ENCODE measurements around the gene MESP2. TPM values are rescaled to one million over a fixed set of nuclear protein-coding genes. Genes with fewer than 3 reads are reported as not detected.
"Not testable (repeated sequence)": the region's sequence is repeated elsewhere in the genome, so short reads cannot be mapped to it uniquely, and the experiment has no call there.

Gene MESP2
- total and polyA plus RNA-seq, 2 donors (not counting 1 experiment from before 2014, with no cell fraction given), result 0.99 TPM; not detected in 1

DNA sequence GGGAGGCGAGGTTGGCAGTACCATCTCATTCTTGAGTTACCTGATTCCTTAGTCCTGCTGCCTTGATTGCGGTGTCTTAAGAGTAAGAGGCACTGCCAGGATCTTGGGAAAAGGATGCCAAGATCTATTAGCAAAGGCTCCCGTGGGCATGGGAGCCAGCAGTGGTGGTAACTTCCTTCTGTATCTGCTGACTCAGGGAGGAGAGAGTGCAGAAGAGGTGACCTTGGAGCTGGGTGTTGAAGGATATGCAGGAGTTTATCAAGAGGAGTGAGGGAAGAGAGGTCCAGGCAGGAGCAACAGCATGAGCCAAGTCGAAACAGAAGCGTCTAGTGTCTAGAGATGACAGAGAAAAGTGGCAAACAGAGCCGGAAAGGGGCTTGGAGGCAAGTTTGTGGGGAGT, 4.5 kb downstream of the MESP2 start:
- Histone ChIP-seq H3K4me3 (replicated peaks in 1 of 4; ENCODE audit: control extremely low read depth in 1 of 4, insufficient read depth in 1 of 4, low read depth in 3 of 4, low read length in 4 of 4) (no peak overlapping the region), H3K36me3 (ENCODE audit: control insufficient read depth, insufficient read depth, low read length) (peaks cover 5% of the 10 kb centered on the region), H3K4me2 (ENCODE audit: extremely low read depth, insufficient read depth, low read length) (no peak overlapping the region), H3K27me3 (ENCODE audit: control insufficient read depth, insufficient read depth, low read length) (no peaks in the 10 kb centered on the region), H3K27ac (ENCODE audit: insufficient read depth, low read length) (no peak overlapping the region), H2AFZ (ENCODE audit: low read length) (no peak overlapping the region), H4K20me1 (ENCODE audit: control insufficient read depth, extremely low read depth, insufficient read depth, low read length) (no peaks in the 10 kb centered on the region), H3K4me1 (ENCODE audit: control insufficient read depth, extremely low read depth, insufficient read depth, low read length) (peaks cover 3% of the 10 kb centered on the region), H3K79me2 (ENCODE audit: control insufficient read depth, insufficient read depth, low read length) (no peaks in the 10 kb centered on the region), H3K9me3 (ENCODE audit: control insufficient read depth, insufficient read depth, low read depth, low read length) (no peaks in the 10 kb centered on the region), H3K9ac (ENCODE audit: insufficient read depth, low read length) (no peak overlapping the region)
- DNase-seq (ENCODE audit: low read depth in 2 of 2), result no peak
- no peak for TF ChIP-seq EZH2 (IDR thresholded peaks at IDR 0.05; ENCODE audit: low read length, missing control alignments)
- TF ChIP-seq, protein P1, sequence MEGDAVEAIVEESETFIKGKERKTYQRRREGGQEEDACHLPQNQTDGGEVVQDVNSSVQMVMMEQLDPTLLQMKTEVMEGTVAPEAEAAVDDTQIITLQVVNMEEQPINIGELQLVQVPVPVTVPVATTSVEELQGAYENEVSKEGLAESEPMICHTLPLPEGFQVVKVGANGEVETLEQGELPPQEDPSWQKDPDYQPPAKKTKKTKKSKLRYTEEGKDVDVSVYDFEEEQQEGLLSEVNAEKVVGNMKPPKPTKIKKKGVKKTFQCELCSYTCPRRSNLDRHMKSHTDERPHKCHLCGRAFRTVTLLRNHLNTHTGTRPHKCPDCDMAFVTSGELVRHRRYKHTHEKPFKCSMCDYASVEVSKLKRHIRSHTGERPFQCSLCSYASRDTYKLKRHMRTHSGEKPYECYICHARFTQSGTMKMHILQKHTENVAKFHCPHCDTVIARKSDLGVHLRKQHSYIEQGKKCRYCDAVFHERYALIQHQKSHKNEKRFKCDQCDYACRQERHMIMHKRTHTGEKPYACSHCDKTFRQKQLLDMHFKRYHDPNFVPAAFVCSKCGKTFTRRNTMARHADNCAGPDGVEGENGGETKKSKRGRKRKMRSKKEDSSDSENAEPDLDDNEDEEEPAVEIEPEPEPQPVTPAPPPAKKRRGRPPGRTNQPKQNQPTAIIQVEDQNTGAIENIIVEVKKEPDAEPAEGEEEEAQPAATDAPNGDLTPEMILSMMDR (conservative IDR thresholded peaks at IDR 0.05 in 1 of 2, IDR thresholded peaks at IDR 0.05 in 1 of 2; ENCODE audit: low read depth in 1 of 2, low read length in 2 of 2), result no peak

DNA sequence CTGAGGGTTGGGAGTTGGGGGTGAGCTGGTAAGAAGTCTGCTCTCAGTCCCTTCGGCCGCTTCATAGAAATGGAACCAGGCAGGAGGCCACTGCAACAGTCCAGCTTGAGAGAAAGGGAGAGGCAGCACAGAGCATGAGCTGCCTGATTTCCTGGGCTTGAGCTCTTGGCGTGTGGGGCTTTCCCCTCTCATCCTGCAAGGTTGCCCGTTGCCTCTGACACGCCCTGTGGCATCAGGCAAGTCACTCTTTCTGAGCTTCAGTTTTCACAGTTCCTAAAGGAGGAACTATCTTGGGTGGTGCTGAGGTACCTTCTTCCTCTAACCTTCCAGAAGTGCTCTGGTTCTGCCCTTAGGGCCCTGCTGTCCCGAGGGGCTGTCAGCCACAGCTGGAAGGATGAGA, 4.9 kb downstream of the MESP2 start:
- H3K9me3 ChIP-seq (ENCODE audit: control insufficient read depth, insufficient read depth, low read depth, low read length), result no peaks in the 10 kb centered on the region
- peaks cover 3% of the 10 kb centered on the region for H3K4me1 ChIP-seq (ENCODE audit: control insufficient read depth, extremely low read depth, insufficient read depth, low read length)
- no peaks in the 10 kb centered on the region for H4K20me1 ChIP-seq (ENCODE audit: control insufficient read depth, extremely low read depth, insufficient read depth, low read length)
- H3K4me2 ChIP-seq (ENCODE audit: extremely low read depth, insufficient read depth, low read length), result no peak overlapping the region
- H3K79me2 ChIP-seq (ENCODE audit: control insufficient read depth, insufficient read depth, low read length), result no peaks in the 10 kb centered on the region
- no peak overlapping the region for H3K27ac ChIP-seq (ENCODE audit: insufficient read depth, low read length)
- no peak overlapping the region for H3K4me3 ChIP-seq (replicated peaks in 1 of 4; ENCODE audit: control extremely low read depth in 1 of 4, insufficient read depth in 1 of 4, low read depth in 3 of 4, low read length in 4 of 4)
- no peaks in the 10 kb centered on the region for H3K27me3 ChIP-seq (ENCODE audit: control insufficient read depth, insufficient read depth, low read length)
- peaks cover 5% of the 10 kb centered on the region for H3K36me3 ChIP-seq (ENCODE audit: control insufficient read depth, insufficient read depth, low read length)
- no peak for TF ChIP-seq EZH2 (IDR thresholded peaks at IDR 0.05; ENCODE audit: low read length, missing control alignments)
- TF ChIP-seq, protein P1 (conservative IDR thresholded peaks at IDR 0.05 in 1 of 2, IDR thresholded peaks at IDR 0.05 in 1 of 2; ENCODE audit: low read depth in 1 of 2, low read length in 2 of 2), result no peak
- H3K9ac ChIP-seq (ENCODE audit: insufficient read depth, low read length), result no peak overlapping the region
- H2AFZ ChIP-seq (ENCODE audit: low read length), result no peak overlapping the region
- no peak for DNase-seq (ENCODE audit: low read depth in 2 of 2)

DNA sequence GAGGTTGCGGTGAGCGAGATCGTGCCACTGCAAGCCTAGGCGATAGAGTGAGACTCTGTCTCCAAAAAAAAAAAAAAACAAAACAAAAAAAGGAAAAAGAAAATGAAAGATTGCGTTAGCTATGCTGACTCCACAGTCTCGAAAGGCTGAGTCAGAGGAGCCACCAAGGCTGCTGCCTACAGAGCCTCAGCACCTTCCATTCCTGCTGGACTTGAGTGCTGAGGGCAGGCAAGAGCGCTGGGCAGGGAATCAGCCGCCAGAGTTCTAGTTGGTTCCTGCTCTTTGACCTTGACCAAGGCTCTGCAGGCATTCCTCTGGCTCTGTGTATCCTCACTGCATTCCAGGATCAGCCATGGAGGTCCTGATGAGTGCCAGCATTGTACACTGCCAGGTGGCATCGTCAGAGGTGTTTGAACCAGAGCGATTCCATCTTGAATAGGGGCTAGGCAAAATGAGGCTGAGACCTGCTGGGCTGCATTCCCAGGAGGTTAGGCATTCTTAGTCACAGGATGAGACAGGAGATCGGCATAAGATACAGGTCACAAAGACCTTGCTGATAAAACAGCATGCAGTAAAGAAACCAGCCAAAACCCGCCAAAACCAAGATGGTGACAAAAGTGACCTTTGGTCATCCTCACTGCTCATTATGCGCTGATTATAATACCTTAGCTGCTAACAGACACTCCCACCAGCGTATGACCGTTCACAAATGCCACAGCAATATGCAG, 5.9 kb downstream of the MESP2 start:
- H3K27me3 ChIP-seq (ENCODE audit: control insufficient read depth, insufficient read depth, low read length), result no peaks in the 10 kb centered on the region
- H3K4me3 ChIP-seq (replicated peaks in 1 of 4; ENCODE audit: control extremely low read depth in 1 of 4, insufficient read depth in 1 of 4, low read depth in 3 of 4, low read length in 4 of 4), result no peak overlapping the region
- peaks cover 3% of the 10 kb centered on the region for H3K4me1 ChIP-seq (ENCODE audit: control insufficient read depth, extremely low read depth, insufficient read depth, low read length)
- H4K20me1 ChIP-seq (ENCODE audit: control insufficient read depth, extremely low read depth, insufficient read depth, low read length), result no peaks in the 10 kb centered on the region
- H3K9ac ChIP-seq (ENCODE audit: insufficient read depth, low read length), result no peak overlapping the region
- H3K27ac ChIP-seq (ENCODE audit: insufficient read depth, low read length), result no peak overlapping the region
- no peak overlapping the region for H2AFZ ChIP-seq (ENCODE audit: low read length)
- peak; percentile 43 to 76 for DNase-seq (ENCODE audit: low read depth in 2 of 2)
- H3K79me2 ChIP-seq (ENCODE audit: control insufficient read depth, insufficient read depth, low read length), result no peaks in the 10 kb centered on the region
- H3K36me3 ChIP-seq (ENCODE audit: control insufficient read depth, insufficient read depth, low read length), result peaks cover 5% of the 10 kb centered on the region
- H3K9me3 ChIP-seq (ENCODE audit: control insufficient read depth, insufficient read depth, low read depth, low read length), result no peaks in the 10 kb centered on the region
- TF ChIP-seq EZH2 (IDR thresholded peaks at IDR 0.05; ENCODE audit: low read length, missing control alignments), result no peak
- TF ChIP-seq, protein P1 (conservative IDR thresholded peaks at IDR 0.05 in 1 of 2, IDR thresholded peaks at IDR 0.05 in 1 of 2; ENCODE audit: low read depth in 1 of 2, low read length in 2 of 2), result no peak
- no peak overlapping the region for H3K4me2 ChIP-seq (ENCODE audit: extremely low read depth, insufficient read depth, low read length)

DNA sequence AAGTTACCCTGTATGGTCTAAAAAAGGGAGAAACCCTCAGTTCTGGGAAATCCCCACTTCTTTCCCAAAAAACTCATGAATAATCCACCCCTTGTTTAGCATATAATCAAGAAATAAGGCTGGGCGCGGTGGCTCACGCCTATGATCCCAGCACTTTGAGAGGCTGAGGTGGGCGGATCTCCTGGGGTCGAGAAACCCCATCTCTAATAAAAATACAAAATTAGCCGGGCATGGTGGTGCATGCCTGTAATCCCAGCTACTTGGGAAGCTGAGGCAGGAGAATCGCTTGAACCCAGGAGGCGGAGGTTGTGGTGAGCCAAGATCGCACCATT, 6.5 kb downstream of the MESP2 start:
- not testable (repeated sequence) for H3K4me1 ChIP-seq (ENCODE audit: control insufficient read depth, extremely low read depth, insufficient read depth, low read length); DNase-seq (ENCODE audit: low read depth in 2 of 2); H3K27ac ChIP-seq (ENCODE audit: insufficient read depth, low read length); H2AFZ ChIP-seq (ENCODE audit: low read length); H3K4me3 ChIP-seq (replicated peaks in 1 of 4; ENCODE audit: control extremely low read depth in 1 of 4, insufficient read depth in 1 of 4, low read depth in 3 of 4, low read length in 4 of 4); H4K20me1 ChIP-seq (ENCODE audit: control insufficient read depth, extremely low read depth, insufficient read depth, low read length); H3K79me2 ChIP-seq (ENCODE audit: control insufficient read depth, insufficient read depth, low read length); H3K27me3 ChIP-seq (ENCODE audit: control insufficient read depth, insufficient read depth, low read length); H3K36me3 ChIP-seq (ENCODE audit: control insufficient read depth, insufficient read depth, low read length); H3K9me3 ChIP-seq (ENCODE audit: control insufficient read depth, insufficient read depth, low read depth, low read length); H3K4me2 ChIP-seq (ENCODE audit: extremely low read depth, insufficient read depth, low read length); H3K9ac ChIP-seq (ENCODE audit: insufficient read depth, low read length)
